Ishikawa (cell line): ENCODE measurements around the gene CAPRIN1.

Source experiments
- CEBPB ChIP-seq: IDR thresholded peaks from 2 replicates; pipeline ENCODE4 v1.6.1; 2012
- CREB1 ChIP-seq: IDR thresholded peaks from 2 replicates; pipeline ENCODE4 v1.6.1; 2012; ENCODE audit warnings: low read depth
- EP300 ChIP-seq: IDR thresholded peaks from 2 replicates; pipeline ENCODE4 v1.6.1; 2012; ENCODE audit warnings: borderline replicate concordance
- TAF1 ChIP-seq: IDR thresholded peaks from 2 replicates; pipeline ENCODE4 v1.6.1; 2012; ENCODE audit warnings: low read depth, mild to moderate bottlenecking
- ZBTB7A ChIP-seq: IDR thresholded peaks from 2 replicates; pipeline ENCODE4 v1.6.1; 2012; ENCODE audit warnings: low read depth
- TF ChIP-seq, protein P1 (sequence below): IDR thresholded peaks from 2 replicates; pipeline ENCODE4 v1.6.1; 2012; ENCODE audit warnings: low read depth, mild to moderate bottlenecking
- TF ChIP-seq, protein P2 (sequence below): IDR thresholded peaks from 2 replicates; pipeline ENCODE4 v1.6.1; 2012

DNA sequence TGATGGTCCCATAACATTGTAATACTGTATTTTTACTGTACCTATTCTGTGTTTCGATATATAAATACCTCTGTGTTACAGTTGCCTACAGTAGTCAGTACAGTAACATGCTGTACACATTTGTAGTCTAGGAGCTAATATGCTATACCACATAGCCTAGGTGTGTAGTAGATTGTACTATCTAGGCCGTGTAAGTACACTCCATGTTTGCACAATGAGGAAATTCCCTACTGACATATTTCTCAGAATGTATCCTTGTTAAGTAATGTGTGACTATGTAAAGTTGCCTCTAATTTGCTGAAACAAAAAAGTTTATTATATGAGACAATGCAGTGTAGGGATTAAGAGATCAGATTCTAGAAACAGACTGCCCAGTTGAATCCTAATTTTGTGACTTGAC is 21.3 kb downstream of the CAPRIN1 start:
- TF ChIP-seq EP300 (no peak), CREB1 (no peak), CEBPB (no peak), TAF1 (no peak), ZBTB7A (no peak)
- TF ChIP-seq, protein P1, sequence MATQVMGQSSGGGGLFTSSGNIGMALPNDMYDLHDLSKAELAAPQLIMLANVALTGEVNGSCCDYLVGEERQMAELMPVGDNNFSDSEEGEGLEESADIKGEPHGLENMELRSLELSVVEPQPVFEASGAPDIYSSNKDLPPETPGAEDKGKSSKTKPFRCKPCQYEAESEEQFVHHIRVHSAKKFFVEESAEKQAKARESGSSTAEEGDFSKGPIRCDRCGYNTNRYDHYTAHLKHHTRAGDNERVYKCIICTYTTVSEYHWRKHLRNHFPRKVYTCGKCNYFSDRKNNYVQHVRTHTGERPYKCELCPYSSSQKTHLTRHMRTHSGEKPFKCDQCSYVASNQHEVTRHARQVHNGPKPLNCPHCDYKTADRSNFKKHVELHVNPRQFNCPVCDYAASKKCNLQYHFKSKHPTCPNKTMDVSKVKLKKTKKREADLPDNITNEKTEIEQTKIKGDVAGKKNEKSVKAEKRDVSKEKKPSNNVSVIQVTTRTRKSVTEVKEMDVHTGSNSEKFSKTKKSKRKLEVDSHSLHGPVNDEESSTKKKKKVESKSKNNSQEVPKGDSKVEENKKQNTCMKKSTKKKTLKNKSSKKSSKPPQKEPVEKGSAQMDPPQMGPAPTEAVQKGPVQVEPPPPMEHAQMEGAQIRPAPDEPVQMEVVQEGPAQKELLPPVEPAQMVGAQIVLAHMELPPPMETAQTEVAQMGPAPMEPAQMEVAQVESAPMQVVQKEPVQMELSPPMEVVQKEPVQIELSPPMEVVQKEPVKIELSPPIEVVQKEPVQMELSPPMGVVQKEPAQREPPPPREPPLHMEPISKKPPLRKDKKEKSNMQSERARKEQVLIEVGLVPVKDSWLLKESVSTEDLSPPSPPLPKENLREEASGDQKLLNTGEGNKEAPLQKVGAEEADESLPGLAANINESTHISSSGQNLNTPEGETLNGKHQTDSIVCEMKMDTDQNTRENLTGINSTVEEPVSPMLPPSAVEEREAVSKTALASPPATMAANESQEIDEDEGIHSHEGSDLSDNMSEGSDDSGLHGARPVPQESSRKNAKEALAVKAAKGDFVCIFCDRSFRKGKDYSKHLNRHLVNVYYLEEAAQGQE, result no peak
- TF ChIP-seq, protein P2, sequence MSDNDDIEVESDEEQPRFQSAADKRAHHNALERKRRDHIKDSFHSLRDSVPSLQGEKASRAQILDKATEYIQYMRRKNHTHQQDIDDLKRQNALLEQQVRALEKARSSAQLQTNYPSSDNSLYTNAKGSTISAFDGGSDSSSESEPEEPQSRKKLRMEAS, result no peak
